Stimulated activated CD8-positive, alpha-beta memory T cell treated with anti-CD3 and anti-CD28 coated beads, Interleukin-15, amount 100 ng/mL, for 4 hours (primary cell): ENCODE data around the gene ARAP3.

Source experiments
- DNase-seq, 2 donors: peaks; one replicate each; pipeline ENCODE4 v3.0.0-alpha.2; 2020; ENCODE audit warnings: low read depth in 2 of 2

ARAP3 gene

DNA sequence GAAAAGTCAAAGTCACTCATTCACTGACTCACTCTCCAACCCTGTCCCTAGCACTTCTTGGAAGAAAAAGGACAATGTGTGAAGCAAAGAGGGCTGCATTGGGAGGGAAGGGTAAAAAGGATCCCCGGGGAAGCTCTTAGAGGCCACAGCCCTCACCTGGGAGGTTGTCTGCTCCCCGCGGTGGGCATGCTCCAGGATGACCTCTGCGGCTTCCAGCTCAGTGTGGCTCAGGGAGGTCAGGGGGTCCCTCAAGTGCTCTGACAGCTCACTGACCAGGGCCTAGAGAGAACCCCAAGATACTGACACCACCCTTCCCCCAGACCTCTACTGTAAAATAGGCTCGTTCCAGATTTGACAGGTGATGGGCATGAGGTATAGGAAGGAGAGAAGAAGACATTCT, 34.8 kb downstream of the ARAP3 start:
- DNase-seq = no peak

DNA sequence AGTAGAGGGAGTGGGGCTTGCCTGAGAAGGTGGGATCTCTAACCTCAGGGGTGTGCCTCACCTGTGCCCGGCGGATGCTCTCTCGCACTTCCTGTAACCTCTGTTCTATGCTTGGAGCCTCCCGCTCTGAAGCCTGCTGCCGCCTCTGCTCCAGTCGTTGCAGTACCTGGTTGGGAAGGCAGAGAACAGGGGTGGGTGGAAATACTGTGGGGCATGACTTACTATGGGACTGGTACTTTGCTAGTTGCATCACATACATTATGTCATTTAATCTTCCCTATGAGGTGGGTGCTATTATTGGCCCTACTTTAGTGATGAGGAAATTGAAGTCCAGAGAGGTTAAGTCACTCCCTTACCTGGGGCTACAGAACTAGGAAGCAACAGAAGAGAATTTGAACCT, 36.0 kb downstream of the ARAP3 start:
- DNase-seq = no peak

DNA sequence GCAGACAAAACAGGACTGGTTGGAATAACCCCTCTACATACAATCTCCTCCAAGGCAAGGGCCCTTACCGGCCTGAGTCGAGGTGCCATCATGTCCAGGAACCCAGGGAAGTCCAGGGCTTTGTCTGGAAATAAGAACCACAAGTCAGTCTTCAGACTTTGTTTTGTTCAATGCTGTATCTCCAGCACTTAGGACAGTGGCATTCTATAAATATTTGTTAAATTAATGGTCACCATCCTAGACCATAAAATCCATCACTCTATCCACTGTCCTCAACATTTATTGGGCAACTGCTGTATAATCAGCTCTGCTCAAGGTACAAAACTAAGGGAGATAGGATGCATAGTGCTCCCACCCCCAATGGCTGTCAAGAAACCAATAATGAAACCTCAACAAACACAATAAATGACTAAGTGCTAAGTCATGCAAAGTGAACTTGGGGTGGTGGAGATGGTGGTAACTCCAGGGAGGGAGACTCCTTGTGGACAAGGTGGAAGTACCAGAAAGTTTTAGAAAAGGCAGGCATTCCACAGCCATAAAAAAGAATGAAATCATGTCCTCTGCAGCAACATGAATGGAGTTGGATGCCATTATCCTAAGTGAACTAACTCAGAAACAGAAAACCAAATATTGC, 40.3 kb downstream of the ARAP3 start:
- DNase-seq = no peak

DNA sequence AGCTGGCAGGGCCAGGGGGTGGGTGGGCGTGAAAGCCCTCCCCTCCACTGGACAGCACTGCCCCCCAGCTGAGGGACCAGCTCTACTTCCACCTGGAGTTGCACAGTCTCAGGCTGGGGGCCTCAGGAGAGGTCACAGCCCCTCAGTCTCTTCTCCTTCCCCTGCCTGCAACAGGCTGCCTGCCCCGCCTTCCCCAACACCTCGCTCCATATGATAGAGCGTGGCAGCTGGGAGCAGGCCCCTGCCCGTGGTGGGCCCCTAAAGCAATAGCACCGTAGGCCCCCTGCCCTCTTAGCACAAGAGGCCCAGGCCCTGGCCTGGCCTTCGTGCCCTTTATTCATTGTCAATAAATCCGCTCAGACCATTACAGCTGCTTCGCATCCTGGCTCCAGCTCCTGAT, 41.3 kb downstream of the ARAP3 start:
- no peak for DNase-seq

DNA sequence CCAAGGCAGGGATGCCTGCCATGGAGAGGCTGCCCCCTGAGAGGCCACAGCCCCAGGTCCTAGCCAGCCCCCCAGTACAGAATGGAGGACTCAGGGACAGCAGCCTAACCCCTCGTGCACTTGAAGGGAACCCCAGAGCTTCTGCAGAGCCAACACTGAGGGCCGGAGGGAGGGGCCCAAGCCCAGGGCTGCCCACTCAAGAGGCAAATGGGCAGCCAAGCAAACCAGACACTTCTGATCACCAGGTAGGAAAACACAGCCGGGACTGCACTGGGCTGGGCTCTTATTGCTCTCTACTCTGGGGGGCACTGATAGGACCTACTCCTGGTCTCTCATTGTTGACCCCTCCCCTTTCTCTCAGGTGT, 42.0 kb downstream of the ARAP3 start:
- no peak for DNase-seq

DNA sequence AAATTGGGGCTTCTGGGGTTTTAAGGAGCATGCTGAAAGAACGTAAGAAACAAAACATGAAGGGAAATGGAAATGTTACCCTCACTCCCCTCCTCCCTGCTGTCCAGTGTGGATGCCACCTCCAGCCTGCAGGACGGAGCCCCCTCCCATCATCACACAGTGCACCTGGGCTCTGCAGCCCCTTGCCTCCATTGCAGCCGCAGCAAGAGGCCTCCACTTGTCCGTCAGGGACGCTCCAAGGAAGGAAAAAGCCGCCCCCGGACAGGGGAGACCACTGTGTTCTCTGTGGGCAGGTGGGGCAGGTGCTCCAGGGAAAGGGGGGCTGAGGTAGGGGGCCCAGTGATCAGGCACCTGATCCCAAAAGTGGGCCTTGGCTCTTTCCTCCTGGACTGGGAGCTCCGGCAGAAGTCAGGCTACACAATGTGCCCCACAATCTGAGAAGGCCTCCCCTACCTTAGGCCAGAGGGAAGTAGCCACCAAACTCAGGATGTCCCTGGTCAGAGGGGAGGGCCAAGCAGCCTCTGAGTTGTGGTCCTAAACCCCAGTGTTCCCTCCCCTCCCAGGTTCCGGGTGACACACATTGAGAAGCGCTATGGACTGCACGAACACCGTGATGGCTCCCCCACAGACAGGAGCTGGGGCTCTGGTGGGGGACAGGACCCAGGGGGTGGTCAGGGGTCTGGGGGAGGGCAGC, 42.5 kb downstream of the ARAP3 start:
- no peak for DNase-seq

DNA sequence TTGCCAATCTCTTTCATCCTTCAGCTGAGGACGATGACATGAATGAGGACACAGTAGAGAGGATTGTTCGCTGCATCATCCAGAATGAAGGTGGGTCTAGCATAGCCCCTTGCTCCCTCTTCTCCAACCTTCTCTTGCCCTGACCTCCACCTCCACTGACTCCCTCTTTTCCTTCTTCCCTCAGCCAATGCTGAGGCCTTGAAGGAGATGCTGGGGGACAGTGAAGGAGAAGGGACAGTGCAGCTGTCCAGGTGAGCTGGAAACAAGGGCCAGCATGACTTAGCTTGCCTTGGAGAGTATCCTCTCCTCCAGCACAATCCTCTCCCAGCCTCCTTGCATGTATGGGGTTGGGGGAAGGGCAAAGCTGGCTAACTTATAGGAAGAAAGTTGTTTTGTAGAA, 43.3 kb downstream of the ARAP3 start:
- no peak for DNase-seq

DNA sequence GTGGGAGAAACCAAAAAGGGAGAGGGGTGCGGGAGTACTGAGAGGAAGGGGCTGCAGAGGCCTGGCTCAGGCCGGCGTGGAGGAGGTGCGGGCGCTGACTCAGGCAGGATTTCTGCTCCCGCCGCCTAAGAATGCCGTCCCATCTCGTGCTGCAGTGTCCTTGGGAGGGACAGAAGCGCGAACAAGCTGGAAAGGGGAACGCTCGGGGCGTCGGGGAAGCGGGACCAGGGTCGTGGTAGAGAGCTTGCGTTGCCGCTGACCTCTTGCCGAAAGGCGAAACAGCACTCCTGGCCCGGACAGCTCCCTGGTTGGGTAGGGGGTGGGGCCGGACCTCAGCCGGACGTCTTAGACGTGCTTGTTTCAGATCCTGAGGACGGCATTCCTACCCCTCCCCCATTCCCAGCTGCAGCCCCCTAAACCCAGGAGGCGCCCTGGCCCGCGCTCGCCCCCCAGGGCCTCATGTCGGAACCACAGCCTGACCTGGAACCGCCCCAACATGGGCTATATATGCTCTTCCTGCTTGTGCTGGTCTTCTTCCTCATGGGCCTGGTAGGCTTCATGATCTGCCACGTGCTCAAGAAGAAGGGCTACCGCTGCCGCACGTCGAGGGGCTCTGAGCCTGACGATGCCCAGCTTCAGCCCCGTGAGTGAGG, 44.1 kb downstream of the ARAP3 start:
- DNase-seq = peak in 1 of 2 donors; percentile 31

DNA sequence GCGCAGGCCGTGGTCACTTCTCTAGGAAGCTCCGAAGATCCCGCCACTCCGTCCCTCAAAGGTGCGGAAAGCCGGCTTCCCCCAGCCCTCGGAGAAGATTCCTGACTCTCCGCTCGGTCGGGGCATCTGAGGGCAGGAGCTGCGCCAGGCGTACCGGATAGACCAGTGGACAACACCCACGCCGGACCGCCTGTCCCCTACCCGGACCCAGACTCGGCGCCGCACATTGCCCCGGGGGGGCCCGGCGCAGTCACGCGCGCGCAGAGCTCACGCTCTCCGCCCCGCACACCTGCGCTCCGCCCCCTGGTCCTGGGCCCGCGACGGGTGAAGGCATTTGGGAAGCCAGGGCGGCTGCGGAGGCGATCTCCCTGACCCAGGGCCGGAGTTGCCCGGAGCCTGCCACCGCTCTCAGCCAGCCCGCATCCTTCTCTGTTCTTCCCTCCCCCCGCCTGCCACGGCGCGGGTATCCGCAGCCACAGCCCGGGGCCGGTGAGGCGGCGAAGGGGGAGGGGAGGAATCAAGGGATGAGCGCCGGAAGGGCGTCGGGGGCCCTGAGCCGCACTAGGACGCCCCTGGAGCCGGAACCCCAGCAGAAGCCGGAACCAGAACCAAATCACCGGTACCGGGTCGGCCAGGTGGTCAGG, 44.8 kb downstream of the ARAP3 start:
- DNase-seq = peak in 1 of 2 donors; percentile 20

DNA sequence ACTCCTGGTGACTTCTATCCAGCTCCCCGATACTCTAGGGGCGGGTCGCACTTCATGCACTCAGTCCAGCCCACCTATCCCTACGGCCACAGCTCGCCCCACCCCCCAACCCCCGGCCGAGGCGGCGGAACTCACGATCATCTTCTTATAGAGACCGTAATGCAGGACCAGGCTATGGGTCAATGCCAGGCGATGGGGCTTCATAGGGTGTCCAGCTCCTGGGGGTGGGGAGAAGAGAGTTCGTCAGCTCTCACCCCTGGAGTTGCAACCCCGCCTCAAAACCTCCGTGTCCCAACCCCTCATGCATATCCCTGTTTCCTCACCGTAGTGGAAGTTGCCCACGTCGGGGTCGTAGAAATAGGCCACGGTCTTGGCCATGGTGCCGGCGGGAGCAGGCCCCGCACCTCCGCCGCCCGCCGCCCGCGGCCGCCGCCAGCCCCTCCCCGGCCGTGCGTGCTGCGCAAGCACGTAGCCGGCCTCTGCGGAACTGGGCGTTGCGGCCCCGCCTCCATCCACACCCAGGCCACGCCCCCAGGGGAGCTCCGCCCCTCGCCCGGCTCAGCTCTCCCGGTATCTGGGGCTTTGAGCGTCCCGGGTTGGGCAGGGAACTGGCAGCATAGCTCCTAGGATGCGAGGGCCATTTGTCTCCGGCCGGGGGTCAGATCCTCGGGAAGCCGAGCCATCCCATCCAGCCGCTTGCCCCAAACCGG, 45.5 kb downstream of the ARAP3 start, which contains the start of the genes HDAC3 and RELL2:
HDAC3 (minus strand) TSS at position 437 of the 710 bp plus-strand sequence; CDS start at position 378, 59 bp downstream.
RELL2 (plus strand) TSS at position 585 of the 710 bp plus-strand sequence. CDS start 1,229 bp downstream, outside the sequence.
- DNase-seq = peak; percentile 83 to 89

DNA sequence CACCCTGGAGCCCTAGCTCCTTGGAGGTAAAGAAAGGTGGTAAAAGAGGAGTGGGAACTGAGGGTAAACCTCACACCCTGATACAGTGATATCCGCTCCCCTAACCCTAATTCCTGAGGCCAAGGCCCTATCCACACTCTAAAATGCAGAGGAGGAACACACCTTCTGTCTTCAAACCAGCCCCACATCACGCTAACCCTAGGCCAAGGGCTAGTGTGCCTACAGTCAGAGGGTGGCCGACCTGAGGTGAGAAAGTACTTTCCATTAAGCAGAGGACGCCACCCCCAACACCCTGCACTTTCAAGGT, 46.0 kb downstream of the ARAP3 start:
- no peak for DNase-seq

DNA sequence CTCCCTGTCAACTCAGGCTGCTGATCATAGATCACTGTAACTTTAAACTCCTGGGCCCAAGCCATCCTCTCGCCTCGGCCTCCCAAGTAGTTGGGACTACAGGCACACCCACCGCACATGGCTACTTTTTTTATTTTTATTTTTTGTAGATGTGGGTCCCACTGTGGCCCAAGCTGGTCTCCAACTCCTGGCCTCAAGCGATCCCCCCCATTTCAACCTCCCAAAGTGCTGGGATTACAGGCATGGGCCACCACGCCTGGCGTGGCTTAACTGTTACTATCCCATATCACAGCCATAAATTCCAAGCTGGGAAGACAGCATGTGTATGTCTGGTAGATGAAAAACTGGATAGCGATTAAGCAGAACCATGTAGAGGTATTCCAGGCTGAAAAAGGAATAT, 46.4 kb downstream of the ARAP3 start:
- DNase-seq = no peak

DNA sequence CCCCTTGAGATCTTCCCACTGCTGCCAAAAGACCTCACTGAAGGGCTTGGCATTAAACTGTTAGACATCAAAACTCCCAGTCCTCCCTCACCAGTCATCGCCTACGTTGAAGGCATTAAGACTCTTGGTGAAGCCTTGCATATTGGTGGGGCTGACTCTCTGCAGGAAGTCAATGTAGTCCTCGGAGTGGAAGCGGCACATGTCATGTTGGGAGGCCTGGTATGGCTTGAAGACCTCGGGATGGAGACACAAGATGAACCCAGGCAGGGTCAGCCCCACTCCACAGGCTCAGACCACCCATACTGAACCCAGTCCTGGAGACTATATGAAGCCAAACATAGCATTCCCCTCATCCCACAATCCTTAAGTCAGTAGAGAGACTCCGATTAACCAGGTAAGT, 47.3 kb downstream of the ARAP3 start:
- no peak for DNase-seq

DNA sequence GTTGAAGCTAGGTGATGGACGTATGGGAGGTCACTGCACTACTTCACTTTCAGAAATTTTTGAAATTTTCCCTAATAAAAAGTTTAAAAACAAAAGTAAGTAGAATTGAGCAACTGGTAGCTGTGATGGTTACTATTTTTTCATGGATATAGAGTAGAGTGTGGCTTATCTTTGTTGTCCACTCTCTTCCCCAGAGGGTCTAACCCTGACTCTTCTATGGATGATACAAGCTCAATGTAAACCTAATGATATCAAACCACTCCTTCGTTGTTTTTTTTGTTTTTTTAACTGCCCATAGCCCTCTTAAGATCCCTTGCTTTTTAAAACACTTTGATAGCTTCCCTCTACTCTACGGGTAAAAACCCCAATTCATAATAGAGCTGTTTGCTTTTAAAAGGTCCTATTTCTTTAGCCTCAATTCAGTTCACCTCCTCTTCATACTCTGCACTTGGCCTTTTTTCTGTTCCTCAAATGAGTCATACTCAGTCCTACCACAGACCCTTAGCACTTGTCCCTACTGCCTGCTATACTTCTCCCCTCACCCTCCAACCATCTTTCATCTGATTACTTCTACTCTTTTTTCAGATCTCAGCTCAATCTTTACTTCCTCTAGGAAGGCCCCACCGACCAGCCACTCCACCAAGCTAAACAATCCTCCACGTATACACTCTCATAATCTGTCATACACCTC, 48.0 kb downstream of the ARAP3 start:
- DNase-seq = no peak

DNA sequence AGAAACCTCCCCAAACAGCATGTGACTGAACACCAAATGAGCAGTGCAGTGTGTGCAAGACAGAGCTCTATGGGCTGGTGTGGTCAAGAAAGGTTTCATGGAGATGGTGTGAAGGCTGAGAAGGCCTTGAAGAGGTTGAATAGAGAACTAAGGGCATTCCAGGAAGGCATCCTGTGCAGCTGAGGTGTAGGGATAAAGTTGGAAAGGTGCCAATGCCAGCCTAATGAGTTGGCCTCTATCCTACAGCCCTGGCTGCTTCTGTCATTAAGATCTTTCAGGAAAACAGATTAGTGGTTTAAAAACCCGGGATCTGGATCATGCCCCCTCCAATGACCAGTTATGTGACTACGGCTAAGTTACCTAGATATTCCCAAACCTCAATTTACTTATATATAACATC, 49.4 kb downstream of the ARAP3 start:
- no peak for DNase-seq

DNA sequence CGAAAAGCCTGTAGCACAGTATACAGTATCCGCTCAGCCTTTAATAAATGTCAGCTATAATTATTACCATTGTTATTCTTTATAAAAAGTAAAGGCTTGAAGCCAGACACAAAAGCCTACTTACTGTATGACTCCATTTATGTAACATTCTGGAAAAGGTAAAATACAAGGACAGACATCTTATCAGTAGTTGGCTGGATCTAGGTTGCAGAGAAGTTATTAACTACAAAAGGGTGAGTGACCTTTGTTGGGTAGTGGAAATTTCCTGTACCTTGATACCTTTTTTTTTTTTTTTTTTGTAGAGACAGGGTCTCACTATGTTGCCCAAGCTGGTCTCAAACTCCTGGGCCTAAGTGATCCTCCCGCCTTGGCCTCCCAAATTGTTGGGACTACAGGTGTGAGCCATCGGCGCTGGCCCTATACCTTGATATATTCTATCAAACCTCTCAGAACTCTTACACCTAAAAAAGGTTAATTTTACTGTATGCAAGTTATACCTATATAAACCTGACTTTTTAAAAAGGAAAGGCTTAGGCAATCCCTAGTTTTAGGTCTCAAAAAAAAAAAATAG, 51.4 kb downstream of the ARAP3 start:
- no peak for DNase-seq

DNA sequence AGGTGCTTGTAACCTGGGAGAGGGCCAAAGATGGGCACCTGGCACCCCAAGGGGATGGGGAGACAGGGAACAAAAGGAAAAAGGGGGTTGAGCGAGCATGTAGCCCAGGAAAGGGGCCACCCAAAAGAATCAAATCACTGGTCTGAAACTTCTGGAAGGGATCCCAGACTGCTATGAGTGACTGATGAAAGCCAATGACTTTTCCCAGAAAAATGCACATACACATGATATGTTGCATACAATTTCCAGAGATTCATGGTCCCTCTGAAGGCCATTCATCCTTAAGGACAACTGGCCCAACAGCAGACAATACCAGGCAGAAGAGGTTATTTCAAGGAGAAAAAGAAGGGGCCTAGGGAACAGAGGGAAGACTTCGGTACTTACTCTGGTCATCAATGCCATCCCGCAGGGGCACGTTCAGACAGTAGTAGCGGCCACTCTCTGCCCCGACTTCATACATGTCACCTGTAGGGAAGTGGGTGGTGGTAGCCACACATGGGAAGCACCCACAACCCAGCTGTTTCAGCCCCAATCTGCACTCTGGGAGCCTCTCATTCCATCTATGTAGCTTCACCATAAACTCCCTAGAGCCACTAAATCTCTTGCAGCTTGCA, 53.7 kb downstream of the ARAP3 start:
- no peak for DNase-seq

DNA sequence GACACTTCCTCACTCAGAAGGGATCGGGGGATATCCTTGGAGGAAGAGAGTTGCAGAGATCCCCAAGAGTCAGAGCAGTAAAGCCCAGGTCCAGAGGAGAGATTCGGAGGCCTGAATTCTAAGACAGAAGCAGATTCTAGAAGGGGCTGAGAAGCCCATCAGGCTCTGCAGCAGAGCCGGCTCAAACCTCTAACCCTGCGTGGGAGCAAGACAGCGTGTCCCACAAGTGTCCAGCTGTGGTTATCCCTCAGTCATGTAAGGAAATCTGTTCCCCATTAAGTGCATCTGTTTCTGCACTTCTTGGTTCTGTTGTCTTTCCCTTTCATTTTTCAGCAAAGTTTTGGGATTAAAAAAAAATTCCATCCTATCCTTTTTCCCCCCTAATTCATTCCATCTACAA, 58.4 kb downstream of the ARAP3 start:
- DNase-seq = no peak

DNA sequence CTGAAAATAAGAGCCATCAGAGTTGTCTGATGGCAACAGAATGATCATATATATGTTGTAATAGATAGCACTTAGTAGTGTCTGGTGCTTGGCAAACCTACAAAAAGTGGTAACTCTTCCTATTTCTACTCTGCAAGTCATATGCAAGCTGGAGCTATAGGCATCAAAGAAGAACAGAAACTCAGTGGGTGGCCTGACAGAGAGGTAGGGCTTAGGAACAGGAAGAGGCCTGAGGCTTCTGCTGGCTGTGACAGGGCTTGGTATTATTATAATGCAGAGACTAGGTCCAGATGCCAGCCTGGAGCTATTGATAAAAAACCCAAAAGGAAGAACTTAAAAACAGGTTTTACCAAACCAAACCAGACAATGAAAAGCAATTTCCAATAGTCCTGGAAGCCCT, 58.8 kb downstream of the ARAP3 start:
- no peak for DNase-seq

DNA sequence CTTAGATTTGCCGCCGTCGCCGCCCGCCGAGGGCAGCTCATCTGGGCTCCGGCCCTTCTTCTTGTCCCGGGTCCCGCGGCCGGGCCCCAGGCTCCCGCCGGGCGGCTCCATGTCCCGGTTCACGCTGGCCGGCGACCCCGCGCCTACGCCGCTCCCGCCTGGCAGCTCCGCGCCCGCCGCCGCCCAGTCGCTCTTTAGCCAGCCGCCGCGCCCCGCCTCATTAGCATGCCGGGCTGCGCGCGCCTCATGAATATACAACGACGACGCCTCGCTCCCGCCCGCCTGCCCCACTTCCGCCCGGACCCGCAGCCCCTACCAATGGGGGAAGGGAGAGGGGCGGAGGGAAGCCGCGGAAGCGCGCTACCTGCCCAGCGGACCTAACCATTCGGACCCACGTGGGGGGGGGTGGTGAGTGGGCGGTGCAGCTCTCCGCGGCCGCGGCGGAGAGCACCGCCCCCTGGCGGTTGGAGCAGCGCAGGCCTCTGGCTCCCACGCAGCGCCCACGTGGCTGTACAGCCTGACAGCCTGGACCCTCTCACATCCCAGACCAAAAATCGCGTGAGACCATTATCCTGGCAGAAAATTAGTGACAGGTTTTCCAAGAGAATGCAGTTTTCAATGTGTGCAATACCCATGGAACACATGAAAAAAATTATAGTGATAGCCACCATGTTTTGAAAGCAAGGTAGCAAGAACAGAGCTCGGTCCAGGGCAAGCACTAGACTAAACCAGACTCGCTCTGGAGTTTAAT, 63.1 kb downstream of the ARAP3 start, which contains the start of gene DIAPH1:
DIAPH1 (minus strand) TSS at position 197 of the 751 bp plus-strand sequence; CDS start at position 111, 86 bp downstream.
- peak; percentile 98 for DNase-seq
